Panc1 (cell line): ENCODE measurements around the gene GPR82.

Experiments used
- TF ChIP-seq, protein P1 (sequence below), 2 experiments: IDR thresholded peaks; 2 replicates each; pipeline ENCODE4 v1.6.1; 2011 to 2012; ENCODE audit warnings: low read depth in 2 of 2, control low read depth in 1 of 2, low read length in 1 of 2, mild to moderate bottlenecking in 1 of 2, moderate library complexity in 1 of 2; ENCODE audit not compliant: insufficient read depth in 1 of 2
- TF ChIP-seq, protein P2 (sequence below): fragments of 450-650 bp; IDR thresholded peaks from 2 replicates; pipeline ENCODE4 v1.5.1; 2017; ENCODE audit warnings: mild to moderate bottlenecking

DNA sequence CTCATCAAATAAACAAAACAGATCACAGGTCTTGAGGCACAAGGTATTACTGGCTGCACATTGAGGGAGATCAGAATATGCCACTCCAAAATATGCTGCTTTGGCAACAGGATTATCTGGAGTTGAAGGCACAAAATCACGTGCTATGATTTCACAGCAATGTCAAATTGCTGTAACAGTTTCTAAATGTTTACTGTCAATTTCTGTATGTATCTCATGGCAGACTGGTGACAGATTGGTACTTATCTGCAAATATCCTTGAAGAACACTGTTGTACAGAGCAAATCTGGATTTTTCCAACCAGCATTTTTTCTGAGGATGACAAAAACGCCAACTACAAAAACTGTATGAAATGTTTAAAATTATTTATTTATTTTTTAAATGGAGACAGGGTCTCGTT lies 26.7 kb downstream of the GPR82 start:
- TF ChIP-seq, protein P1, sequence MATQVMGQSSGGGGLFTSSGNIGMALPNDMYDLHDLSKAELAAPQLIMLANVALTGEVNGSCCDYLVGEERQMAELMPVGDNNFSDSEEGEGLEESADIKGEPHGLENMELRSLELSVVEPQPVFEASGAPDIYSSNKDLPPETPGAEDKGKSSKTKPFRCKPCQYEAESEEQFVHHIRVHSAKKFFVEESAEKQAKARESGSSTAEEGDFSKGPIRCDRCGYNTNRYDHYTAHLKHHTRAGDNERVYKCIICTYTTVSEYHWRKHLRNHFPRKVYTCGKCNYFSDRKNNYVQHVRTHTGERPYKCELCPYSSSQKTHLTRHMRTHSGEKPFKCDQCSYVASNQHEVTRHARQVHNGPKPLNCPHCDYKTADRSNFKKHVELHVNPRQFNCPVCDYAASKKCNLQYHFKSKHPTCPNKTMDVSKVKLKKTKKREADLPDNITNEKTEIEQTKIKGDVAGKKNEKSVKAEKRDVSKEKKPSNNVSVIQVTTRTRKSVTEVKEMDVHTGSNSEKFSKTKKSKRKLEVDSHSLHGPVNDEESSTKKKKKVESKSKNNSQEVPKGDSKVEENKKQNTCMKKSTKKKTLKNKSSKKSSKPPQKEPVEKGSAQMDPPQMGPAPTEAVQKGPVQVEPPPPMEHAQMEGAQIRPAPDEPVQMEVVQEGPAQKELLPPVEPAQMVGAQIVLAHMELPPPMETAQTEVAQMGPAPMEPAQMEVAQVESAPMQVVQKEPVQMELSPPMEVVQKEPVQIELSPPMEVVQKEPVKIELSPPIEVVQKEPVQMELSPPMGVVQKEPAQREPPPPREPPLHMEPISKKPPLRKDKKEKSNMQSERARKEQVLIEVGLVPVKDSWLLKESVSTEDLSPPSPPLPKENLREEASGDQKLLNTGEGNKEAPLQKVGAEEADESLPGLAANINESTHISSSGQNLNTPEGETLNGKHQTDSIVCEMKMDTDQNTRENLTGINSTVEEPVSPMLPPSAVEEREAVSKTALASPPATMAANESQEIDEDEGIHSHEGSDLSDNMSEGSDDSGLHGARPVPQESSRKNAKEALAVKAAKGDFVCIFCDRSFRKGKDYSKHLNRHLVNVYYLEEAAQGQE (IDR thresholded peaks at IDR 0.05; ENCODE audit: insufficient read depth in 1 of 2, low read depth in 2 of 2, low read length in 1 of 2) = no peak
- TF ChIP-seq, protein P2, sequence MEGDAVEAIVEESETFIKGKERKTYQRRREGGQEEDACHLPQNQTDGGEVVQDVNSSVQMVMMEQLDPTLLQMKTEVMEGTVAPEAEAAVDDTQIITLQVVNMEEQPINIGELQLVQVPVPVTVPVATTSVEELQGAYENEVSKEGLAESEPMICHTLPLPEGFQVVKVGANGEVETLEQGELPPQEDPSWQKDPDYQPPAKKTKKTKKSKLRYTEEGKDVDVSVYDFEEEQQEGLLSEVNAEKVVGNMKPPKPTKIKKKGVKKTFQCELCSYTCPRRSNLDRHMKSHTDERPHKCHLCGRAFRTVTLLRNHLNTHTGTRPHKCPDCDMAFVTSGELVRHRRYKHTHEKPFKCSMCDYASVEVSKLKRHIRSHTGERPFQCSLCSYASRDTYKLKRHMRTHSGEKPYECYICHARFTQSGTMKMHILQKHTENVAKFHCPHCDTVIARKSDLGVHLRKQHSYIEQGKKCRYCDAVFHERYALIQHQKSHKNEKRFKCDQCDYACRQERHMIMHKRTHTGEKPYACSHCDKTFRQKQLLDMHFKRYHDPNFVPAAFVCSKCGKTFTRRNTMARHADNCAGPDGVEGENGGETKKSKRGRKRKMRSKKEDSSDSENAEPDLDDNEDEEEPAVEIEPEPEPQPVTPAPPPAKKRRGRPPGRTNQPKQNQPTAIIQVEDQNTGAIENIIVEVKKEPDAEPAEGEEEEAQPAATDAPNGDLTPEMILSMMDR = no peak
